ENCODE data around the gene ZNF467. TPM values are rescaled to one million over a fixed set of nuclear protein-coding genes. Genes with fewer than 3 reads are reported as not detected.

ZNF467 gene
- total RNA-seq, 1 experiment from 2014 or later = 11.3 TPM

DNA sequence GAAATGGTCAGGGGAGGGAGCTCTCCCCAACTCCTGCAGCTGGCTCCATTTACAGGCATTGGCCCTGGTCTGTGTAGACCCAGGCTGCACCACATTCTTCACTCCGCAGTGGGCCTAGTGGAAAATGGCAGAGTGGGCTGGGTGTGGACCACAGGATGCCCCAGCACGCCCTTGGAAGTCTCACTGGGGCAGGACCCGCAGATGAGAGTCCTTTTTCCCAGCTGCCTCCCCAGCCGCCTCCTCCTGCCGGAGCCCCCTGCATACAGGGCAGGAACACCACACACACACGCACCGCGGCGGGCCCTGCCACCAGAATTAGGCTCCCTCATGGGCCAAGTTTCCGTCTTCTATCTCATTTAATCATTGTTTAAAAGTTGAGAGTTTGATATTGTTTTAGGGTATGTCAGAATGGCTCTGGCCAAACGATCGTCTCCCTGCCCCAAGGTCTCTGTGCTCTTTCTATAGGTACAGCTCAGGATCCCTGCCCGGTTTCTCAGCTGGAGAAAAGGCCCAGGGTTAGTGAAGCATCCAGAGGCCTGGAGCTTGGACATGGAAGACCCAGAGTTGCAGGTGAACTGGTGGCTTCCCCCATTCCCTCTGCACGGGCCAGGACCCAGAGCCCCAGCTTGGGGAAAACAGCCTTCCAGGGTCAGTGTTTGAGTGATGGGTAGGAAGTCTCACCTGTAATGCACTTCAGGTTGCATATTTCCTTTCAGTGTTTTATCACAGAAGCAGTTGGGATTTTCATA, 42.0 kb downstream of the ZNF467 start:
- Histone ChIP-seq H3K36me3 (ENCODE audit: control insufficient read depth in 1 of 2, insufficient read depth in 2 of 2, low read length in 2 of 2) (no peaks in the 10 kb centered on the region), H3K79me2 (ENCODE audit: insufficient read depth, low read length) (no peaks in the 10 kb centered on the region), H3K4me1 (ENCODE audit: control insufficient read depth in 1 of 2, insufficient read depth in 2 of 2, low read length in 2 of 2) (no peaks in the 10 kb centered on the region; a peak in 1 of 4 replicates), H2AFZ (ENCODE audit: low read depth, low read length, poor library complexity, severe bottlenecking) (no peak overlapping the region), H3K4me2 (ENCODE audit: low read length) (no peak overlapping the region), H3K27me3 (ENCODE audit: insufficient read depth, low read length) (no peaks in the 10 kb centered on the region), H3K27ac (ENCODE audit: low read depth, low read length) (no peak overlapping the region), H3K9ac (ENCODE audit: low read length) (no peak overlapping the region), H3K4me3 (replicated peaks in 1 of 2; ENCODE audit: low read depth in 1 of 2, low read length in 2 of 2) (no peak overlapping the region), H3K9me3 (ENCODE audit: control insufficient read depth in 1 of 2, insufficient read depth in 1 of 2, low read depth in 1 of 2, low read length in 2 of 2) (no peaks in the 10 kb centered on the region), H4K20me1 (ENCODE audit: insufficient read depth) (no peaks in the 10 kb centered on the region), H3K9me2 (ENCODE audit: insufficient read depth) (no peaks in the 10 kb centered on the region)
- ATAC-seq = no peak
- CTCF ChIA-PET = interaction anchor here (1.3 to 2.1 kb wide), 2 partner anchors 11 kb away, joined by 4 to 6 read pairs; no protein-coding TSS in a partner anchor
- no TSS peak for BruUV-seq (replicated peaks)
- TF ChIP-seq, protein P1, sequence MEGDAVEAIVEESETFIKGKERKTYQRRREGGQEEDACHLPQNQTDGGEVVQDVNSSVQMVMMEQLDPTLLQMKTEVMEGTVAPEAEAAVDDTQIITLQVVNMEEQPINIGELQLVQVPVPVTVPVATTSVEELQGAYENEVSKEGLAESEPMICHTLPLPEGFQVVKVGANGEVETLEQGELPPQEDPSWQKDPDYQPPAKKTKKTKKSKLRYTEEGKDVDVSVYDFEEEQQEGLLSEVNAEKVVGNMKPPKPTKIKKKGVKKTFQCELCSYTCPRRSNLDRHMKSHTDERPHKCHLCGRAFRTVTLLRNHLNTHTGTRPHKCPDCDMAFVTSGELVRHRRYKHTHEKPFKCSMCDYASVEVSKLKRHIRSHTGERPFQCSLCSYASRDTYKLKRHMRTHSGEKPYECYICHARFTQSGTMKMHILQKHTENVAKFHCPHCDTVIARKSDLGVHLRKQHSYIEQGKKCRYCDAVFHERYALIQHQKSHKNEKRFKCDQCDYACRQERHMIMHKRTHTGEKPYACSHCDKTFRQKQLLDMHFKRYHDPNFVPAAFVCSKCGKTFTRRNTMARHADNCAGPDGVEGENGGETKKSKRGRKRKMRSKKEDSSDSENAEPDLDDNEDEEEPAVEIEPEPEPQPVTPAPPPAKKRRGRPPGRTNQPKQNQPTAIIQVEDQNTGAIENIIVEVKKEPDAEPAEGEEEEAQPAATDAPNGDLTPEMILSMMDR (IDR thresholded peaks at IDR 0.05 in 2 of 3, conservative IDR thresholded peaks at IDR 0.05 in 1 of 3; ENCODE audit: borderline replicate concordance in 1 of 3, insufficient read depth in 1 of 3, low read depth in 2 of 3, low read length in 2 of 3) = no peak
- no peak for TF ChIP-seq RAD21 (IDR thresholded peaks at IDR 0.05; ENCODE audit: low read depth)
- no peak for TF ChIP-seq YY1 (IDR thresholded peaks at IDR 0.05; ENCODE audit: extremely low read depth, insufficient replicate concordance, low read depth, low read length)
- POLR2A ChIA-PET = interaction anchor here (1.0 kb wide), 1 partner anchor 11 kb away, joined by 3 read pairs; no protein-coding TSS in a partner anchor
- no peak for DNase-seq (ENCODE audit: low read depth, low spot score)
- intact Hi-C loops (cut with micrococcal nuclease) = no loop called here
- RAD21 ChIA-PET (ENCODE audit: low non-redundant PET in 1 of 2, low total read pairs in 2 of 2, uncharacterized antibody in 2 of 2, unreplicated experiment in 2 of 2) = no interaction called here

All from HCT116 (cell line).